ENCODE results near the gene TNF. TPM values are rescaled to one million over a fixed set of nuclear protein-coding genes. Genes with fewer than 3 reads are reported as not detected.

TNF gene
- polyA plus RNA-seq, 1 experiment, result not detected

GRCh38 chr6:31546339-31546957 lies 28.9 kb upstream of the TNF start, which contains the start of gene ATP6V1G2:
TSS of gene ATP6V1G2 (minus strand) at chr6:31546608. CDS start at chr6:31546559, 49 bp downstream.
- Histone ChIP-seq H3K27me3 (ENCODE audit: control insufficient read depth, insufficient read depth, low read length) (no peaks in the 10 kb centered on the region), H3K9me3 (ENCODE audit: control insufficient read depth, insufficient read depth, low read length) (peaks cover 3% of the 10 kb centered on the region; the same call in 1 of the 2 replicates), H3K27ac (ENCODE audit: low read depth, low read length) (peak within 1 kb of the TSS; percentile 52), H3K4me3 (ENCODE audit: low read depth, low read length) (peak within 1 kb of the TSS; percentile 75)
- peak; percentile 99 for TF ChIP-seq CTCF (IDR thresholded peaks at IDR 0.05; ENCODE audit: low read depth, low read length)
- ChIA-PET CTCF (interaction anchor here (0.6 to 14.1 kb wide), 18 partner anchors 15 to 649 kb away, joined by 3 to 388 read pairs (median 4); partner anchors contain the start of genes EHMT2, GPANK1, LTB and NCR3), POLR2A (interaction anchor here (0.7 to 2.7 kb wide), 3 partner anchors 20 to 281 kb away, joined by 4 to 17 read pairs (median 6); partner anchors contain the start of gene HSPA1B)
- peak; percentile 86 for DNase-seq (ENCODE audit: low read depth, low spot score)

- Histone ChIP-seq H3K4me3 (ENCODE audit: low read depth, low read length) (peak within 1 kb of the TSS; percentile 75), H3K27ac (ENCODE audit: low read depth, low read length) (peak within 1 kb of the TSS; percentile 52), H3K27me3 (ENCODE audit: control insufficient read depth, insufficient read depth, low read length) (no peaks in the 10 kb centered on the region), H3K9me3 (ENCODE audit: control insufficient read depth, insufficient read depth, low read length) (peaks cover 3% of the 10 kb centered on the region; the same call in 1 of the 2 replicates)
- CTCF ChIA-PET, result interaction anchor here (0.6 to 14.1 kb wide), 8 partner anchors 16 to 118 kb away, joined by 3 to 388 read pairs (median 6); partner anchors contain the start of genes GPANK1, LTB and NCR3
- peak; percentile 94 for DNase-seq (ENCODE audit: low read depth, low spot score)
- no peak for TF ChIP-seq CTCF (IDR thresholded peaks at IDR 0.05; ENCODE audit: low read depth, low read length)
- POLR2A ChIA-PET, result interaction anchor here (0.5 to 2.7 kb wide), 6 partner anchors 21 to 795 kb away, joined by 3 to 17 read pairs (median 5); partner anchors contain the start of gene HSPA1B
Measured at GRCh38 chr6:31546958-31547726, 28.2 kb upstream of the TNF start, which contains the start of gene NFKBIL1. TSS of gene NFKBIL1 (plus strand) at chr6:31547608. CDS start at chr6:31547695, 87 bp downstream.

- peaks cover 3% of the 10 kb centered on the region; the same call in 1 of the 2 replicates for H3K9me3 ChIP-seq (ENCODE audit: control insufficient read depth, insufficient read depth, low read length)
- ChIA-PET POLR2A (interaction anchor here (0.6 to 2.7 kb wide), 3 partner anchors 41 to 795 kb away, joined by 4 to 17 read pairs (median 6); no protein-coding TSS in a partner anchor), CTCF (interaction anchor here (1.0 to 14.1 kb wide), 4 partner anchors 34 to 62 kb away, joined by 3 to 388 read pairs (median 21); partner anchors contain the start of genes LTB and NCR3)
- H3K27ac ChIP-seq (ENCODE audit: low read depth, low read length), result peak overlapping the region; percentile 52
- DNase-seq (ENCODE audit: low read depth, low spot score), result no peak
- H3K27me3 ChIP-seq (ENCODE audit: control insufficient read depth, insufficient read depth, low read length), result no peaks in the 10 kb centered on the region
- no peak for TF ChIP-seq CTCF (IDR thresholded peaks at IDR 0.05; ENCODE audit: low read depth, low read length)
- H3K4me3 ChIP-seq (ENCODE audit: low read depth, low read length), result peak overlapping the region; percentile 60
Measured at GRCh38 chr6:31547727-31548543, 27.4 kb upstream of the TNF start.

GRCh38 chr6:31548544-31548873 lies 26.9 kb upstream of the TNF start:
- no peak for TF ChIP-seq CTCF (IDR thresholded peaks at IDR 0.05; ENCODE audit: low read depth, low read length)
- no peak overlapping the region for H3K27ac ChIP-seq (ENCODE audit: low read depth, low read length)
- peak overlapping the region; percentile 60 for H3K4me3 ChIP-seq (ENCODE audit: low read depth, low read length)
- peaks cover 3% of the 10 kb centered on the region; the same call in 1 of the 2 replicates for H3K9me3 ChIP-seq (ENCODE audit: control insufficient read depth, insufficient read depth, low read length)
- CTCF ChIA-PET, result interaction anchor here (1.0 to 14.1 kb wide), 3 partner anchors 33 to 56 kb away, joined by 3 to 388 read pairs (median 31); partner anchors contain the start of genes LTB and NCR3
- no peak for DNase-seq (ENCODE audit: low read depth, low spot score)
- POLR2A ChIA-PET, result no interaction called here
- no peaks in the 10 kb centered on the region for H3K27me3 ChIP-seq (ENCODE audit: control insufficient read depth, insufficient read depth, low read length)
